Thymus (tissue), 11 donors: ENCODE data around the gene PDZRN4. TPM values are rescaled to one million over a fixed set of nuclear protein-coding genes. Genes with fewer than 3 reads are reported as not detected.
"Not testable (repeated sequence)": the region's sequence is repeated elsewhere in the genome, so short reads cannot be mapped to it uniquely, and the experiment has no call there.

Source experiments
- DNase-seq, 9 donors: peaks; one replicate each; pipeline ENCODE4 v3.0.0-alpha.2; 2013; ENCODE audit warnings: low spot score in 9 of 9, low read depth in 6 of 9, missing footprints in 1 of 9
- H3K27ac ChIP-seq, 2 donors: one replicate each; pipeline ENCODE4 v1.5.1; 2013; ENCODE audit warnings: control low read depth in 1 of 2, low read depth in 1 of 2, low read length in 1 of 2, mild to moderate bottlenecking in 1 of 2, moderate library complexity in 1 of 2
- H3K27me3 ChIP-seq, 2 donors: one replicate each; pipeline ENCODE4 v1.5.1; 2013; ENCODE audit warnings: low read length in 1 of 2; ENCODE audit not compliant: control insufficient read depth in 2 of 2, insufficient read depth in 1 of 2
- H3K36me3 ChIP-seq, 2 donors: one replicate each; pipeline ENCODE4 v1.5.1; 2013; ENCODE audit warnings: low read length in 1 of 2, mild to moderate bottlenecking in 1 of 2, moderate library complexity in 1 of 2; ENCODE audit not compliant: control insufficient read depth in 2 of 2, insufficient read depth in 2 of 2
- H3K4me1 ChIP-seq, 2 donors: one replicate each; pipeline ENCODE4 v1.5.1; 2013; ENCODE audit warnings: low read length in 2 of 2; ENCODE audit not compliant: control insufficient read depth in 2 of 2, insufficient read depth in 2 of 2
- H3K4me3 ChIP-seq, 2 donors: one replicate each; pipeline ENCODE4 v1.5.1; 2013; ENCODE audit warnings: low read length in 2 of 2, control low read depth in 1 of 2, mild to moderate bottlenecking in 1 of 2
- H3K9me3 ChIP-seq, 2 donors: one replicate each; pipeline ENCODE4 v1.5.1; 2013; ENCODE audit warnings: low read length in 1 of 2, mild to moderate bottlenecking in 1 of 2; ENCODE audit not compliant: control insufficient read depth in 2 of 2, insufficient read depth in 1 of 2
- WGBS: extraction: QIAGEN DNeasy Blood & Tissue Kit; methylation state at CpG from one replicate; pipeline ENCODE4 v1.1.7; 2013; 5-methylcytosine and 5-hydroxymethylcytosine counted together
- polyA plus RNA-seq: library from polyadenylated mRNA; stranded (reverse); fragments of 200-250 nt; gene quantifications from one replicate; pipeline ENCODE4 v1.2.3, GENCODE V29; 2013
- total RNA-seq: library from RNA; stranded (reverse); fragments of 120-200 nt; gene quantifications from one replicate; pipeline ENCODE4 v1.2.4, GENCODE V29; 2013
- donor health status: healthy.

PDZRN4 gene
- total and polyA plus RNA-seq, 2 donors, result 0.14 to 0.48 TPM

DNA sequence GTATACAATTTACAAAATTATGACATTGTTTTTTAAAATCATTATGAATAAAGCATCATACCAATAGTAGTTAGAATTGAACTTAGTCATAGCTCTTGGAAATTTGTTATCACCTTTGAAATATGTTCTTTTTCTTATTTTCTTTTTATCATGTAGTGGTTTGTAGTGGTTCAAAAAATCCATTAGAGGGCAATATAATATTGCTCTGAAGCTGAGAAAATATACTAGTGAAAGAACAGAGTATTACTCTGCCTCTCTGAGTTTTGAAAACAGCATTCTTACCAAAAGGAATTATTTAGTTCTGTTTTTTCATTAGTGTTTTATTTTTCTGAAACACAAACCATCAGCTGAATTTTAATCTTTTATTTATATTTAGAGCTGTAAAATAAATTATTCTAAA lies 76.2 kb downstream of the PDZRN4 start:
- Histone ChIP-seq H3K27me3 (no peaks in the 10 kb centered on the region), H3K4me3 (no peak overlapping the region), H3K36me3 (no peaks in the 10 kb centered on the region), H3K9me3 (no peaks in the 10 kb centered on the region), H3K27ac (no peak overlapping the region), H3K4me1 (no peaks in the 10 kb centered on the region)
- no peak for DNase-seq

DNA sequence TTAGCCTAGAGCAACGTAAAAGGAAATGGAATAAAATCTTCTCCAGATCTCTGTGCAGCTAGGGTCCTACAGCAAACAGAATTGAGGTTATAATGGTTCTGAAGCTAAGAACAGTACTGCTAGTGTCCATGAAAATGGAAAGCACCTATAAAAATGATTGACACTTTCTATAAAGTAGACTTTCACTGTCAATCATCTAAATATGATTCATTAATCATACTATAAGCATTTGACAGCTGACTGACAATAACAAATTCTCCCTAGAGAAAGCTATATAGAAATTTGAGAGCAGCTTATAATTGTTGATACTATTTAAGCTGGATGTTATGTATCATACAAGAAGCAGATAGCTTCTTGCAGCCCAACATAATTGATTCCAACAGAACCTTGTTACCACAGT lies 80.9 kb downstream of the PDZRN4 start:
- DNase-seq, result no peak
- Histone ChIP-seq H3K27me3 (no peaks in the 10 kb centered on the region), H3K27ac (no peak overlapping the region), H3K36me3 (no peaks in the 10 kb centered on the region), H3K4me1 (no peaks in the 10 kb centered on the region), H3K9me3 (no peaks in the 10 kb centered on the region), H3K4me3 (no peak overlapping the region)
- WGBS, result 95% methylated on average over 1 of the region's 1 CpG

DNA sequence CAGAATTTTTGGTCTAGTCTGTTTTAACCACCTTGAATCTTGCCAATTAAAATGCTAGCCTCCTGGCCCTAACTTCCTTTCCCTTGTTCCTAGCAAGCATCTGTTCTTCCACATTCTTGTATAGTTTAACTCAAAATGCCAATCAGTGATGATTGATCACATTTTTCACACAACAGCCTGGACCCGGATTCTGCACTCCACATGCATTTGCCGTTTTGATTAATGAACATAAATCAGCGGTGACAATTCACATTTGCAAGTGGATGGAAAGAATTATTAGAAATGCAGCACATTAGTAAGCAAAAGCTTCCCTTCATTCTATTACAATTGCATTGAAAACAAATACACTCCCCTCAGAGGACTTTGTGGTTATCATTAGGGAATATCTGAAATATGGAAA lies 83.4 kb downstream of the PDZRN4 start:
- no peak overlapping the region for H3K27ac ChIP-seq

DNA sequence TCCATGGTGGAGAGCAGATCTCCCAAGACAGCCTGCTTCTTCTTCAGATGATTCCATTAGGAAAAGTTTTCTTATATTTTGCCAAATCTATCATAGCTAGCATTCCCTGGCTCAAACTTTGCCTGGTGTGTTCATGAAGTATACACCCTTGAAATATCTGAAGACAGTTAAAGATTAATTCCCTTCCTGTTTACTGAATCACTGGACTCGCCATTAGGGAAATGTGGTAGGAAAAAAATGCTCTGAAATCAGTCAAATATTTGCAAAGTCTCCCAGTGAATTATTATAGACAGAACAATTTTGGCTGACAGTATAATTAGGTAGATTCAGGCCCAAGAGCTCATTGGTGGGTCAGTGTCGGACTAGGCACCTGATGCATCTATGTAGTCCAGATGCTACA lies 86.5 kb downstream of the PDZRN4 start:
- Histone ChIP-seq H3K27ac (no peak overlapping the region), H3K27me3 (no peaks in the 10 kb centered on the region), H3K9me3 (no peaks in the 10 kb centered on the region), H3K36me3 (no peaks in the 10 kb centered on the region), H3K4me1 (no peaks in the 10 kb centered on the region), H3K4me3 (no peak overlapping the region)
- no peak for DNase-seq
- 95% methylated on average over 2 of the region's 2 CpGs for WGBS

More for the DNA sequence above, 83.4 kb downstream of the PDZRN4 start:
- Histone ChIP-seq H3K36me3 (no peaks in the 10 kb centered on the region), H3K4me3 (no peak overlapping the region), H3K4me1 (no peaks in the 10 kb centered on the region), H3K9me3 (no peaks in the 10 kb centered on the region), H3K27me3 (no peaks in the 10 kb centered on the region)
- no peak for DNase-seq
- 94% methylated on average over 3 of the region's 3 CpGs for WGBS

DNA sequence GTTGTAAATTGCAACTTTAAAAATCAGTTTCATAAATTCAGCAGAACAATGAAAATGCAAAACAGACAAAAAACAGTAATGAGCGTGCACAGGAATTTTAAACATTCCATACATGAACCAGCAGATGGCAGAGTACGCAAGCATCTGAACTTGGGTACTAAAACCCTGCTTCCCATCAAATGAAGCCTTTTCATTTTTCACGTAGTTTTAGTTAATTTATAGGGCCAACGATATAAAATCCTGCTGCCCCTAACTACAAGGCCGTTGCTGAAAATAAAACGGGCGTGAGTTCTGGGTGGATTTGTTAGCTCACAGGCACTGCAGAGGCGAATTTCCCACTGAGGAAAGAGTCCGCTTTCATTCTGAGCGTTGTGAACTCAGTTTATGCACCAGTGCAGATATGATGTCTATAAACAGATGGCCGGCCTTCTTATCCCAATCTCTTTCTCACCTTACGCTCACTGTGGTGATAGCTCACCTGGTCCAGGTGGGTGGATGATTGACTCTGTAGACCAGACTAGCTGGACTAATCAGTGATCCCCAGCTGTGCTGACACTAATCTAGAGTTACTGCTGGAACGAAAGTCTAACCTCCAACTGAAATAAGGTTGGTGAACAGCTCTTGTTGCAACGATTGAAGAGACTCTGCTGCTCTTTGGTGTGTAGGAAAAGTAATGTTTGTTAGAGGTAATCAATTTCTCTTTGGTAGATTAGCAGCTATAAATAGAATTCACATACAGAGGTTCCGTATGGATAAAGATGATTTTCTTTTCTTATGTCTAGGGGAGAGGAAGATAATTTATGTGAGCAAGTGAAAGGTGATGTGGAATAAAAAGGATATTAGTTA lies 89.2 kb downstream of the PDZRN4 start:
- no peaks in the 10 kb centered on the region for H3K9me3 ChIP-seq
- DNase-seq, result peak in 7 of 9 donors; percentile 3 to 38 (median 8)
- no peaks in the 10 kb centered on the region for H3K27me3 ChIP-seq
- no peaks in the 10 kb centered on the region for H3K4me1 ChIP-seq
- H3K27ac ChIP-seq, result no peak overlapping the region
- WGBS, result 52% methylated on average over 15 of the region's 15 CpGs
- no peak overlapping the region for H3K4me3 ChIP-seq
- no peaks in the 10 kb centered on the region for H3K36me3 ChIP-seq

DNA sequence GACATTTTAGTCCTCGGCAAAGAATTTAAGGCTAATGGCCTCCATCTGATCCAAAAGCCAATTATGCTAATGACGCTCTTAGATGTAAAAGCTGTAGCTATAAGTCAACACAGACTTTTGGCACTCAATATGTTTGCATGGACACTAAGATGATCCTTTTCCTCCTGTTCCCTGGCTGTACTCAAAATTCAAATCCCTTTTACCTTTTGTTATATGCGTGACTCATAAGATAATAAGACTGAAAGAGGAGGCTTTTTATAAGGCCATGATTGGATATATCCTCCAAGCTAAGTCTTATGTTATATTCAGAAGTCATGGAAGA lies 89.8 kb downstream of the PDZRN4 start:
- H3K4me3 ChIP-seq, result no peak overlapping the region
- H3K36me3 ChIP-seq, result no peaks in the 10 kb centered on the region
- H3K4me1 ChIP-seq, result no peaks in the 10 kb centered on the region
- no peaks in the 10 kb centered on the region for H3K27me3 ChIP-seq
- DNase-seq, result no peak
- no peaks in the 10 kb centered on the region for H3K9me3 ChIP-seq
- no peak overlapping the region for H3K27ac ChIP-seq
- WGBS, result 97% methylated on average over 3 of the region's 3 CpGs

DNA sequence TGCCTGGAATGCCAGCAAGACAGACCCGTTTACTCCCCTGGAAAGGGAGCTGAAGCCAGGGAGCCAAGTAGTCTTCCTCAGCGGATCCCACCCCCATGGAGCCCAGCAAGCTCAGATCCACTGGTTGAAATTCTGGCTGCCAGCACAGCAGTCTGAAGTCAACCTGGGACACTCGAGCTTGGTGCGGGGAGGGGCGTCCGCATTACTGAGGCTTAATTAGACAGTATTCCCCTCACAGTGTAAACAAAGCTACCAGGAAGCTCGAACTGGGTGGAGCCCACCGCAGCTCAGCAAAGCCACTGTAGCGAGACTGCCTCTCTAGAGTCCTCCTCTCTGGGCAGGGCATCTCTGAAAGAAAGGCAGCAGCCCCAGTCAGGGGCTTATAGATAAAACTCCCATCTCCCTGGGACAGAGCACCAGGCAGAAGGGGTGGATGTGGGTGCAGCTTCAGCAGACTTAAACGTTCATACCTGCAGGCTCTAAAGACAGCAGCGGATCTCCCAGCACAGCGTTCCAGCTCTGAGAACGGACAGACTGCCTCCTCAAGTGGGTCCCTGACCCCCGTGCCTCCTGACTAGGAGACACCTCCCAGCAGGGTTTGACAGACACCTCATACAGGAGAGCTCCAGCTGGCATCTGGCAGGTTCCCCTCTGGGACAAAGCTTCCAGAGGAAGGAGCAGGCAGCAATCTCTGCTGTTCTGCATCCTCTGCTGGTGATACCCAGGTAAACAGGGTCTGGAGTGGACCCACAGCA lies 92.4 kb downstream of the PDZRN4 start:
- not testable (repeated sequence) for H3K27me3 ChIP-seq, H3K36me3 ChIP-seq, DNase-seq, H3K9me3 ChIP-seq, H3K4me1 ChIP-seq, H3K4me3 ChIP-seq, H3K27ac ChIP-seq
- WGBS, result 95% methylated on average over 14 of the region's 14 CpGs

DNA sequence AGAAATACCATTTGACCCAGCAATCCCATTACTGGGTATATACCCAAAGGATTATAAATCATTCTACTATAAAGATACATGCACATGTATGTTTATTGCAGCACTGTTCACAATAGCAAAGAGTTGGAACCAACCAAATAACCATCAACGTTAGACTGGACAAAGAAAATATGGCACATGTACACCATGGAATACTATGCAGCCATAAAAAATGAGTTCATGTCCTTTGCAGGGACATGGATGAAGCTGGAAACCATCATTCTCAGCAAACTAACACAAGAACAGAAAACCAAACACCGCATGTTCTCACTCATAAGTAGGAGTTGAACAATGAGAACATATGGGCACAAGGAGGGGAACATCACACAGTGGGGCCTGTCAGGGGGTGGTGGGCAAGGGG lies 97.3 kb downstream of the PDZRN4 start:
- H3K4me3 ChIP-seq, H3K36me3 ChIP-seq, H3K4me1 ChIP-seq, DNase-seq, H3K27me3 ChIP-seq, H3K27ac ChIP-seq, H3K9me3 ChIP-seq: not testable (repeated sequence)
- WGBS, result 72% methylated on average over 2 of the region's 2 CpGs

DNA sequence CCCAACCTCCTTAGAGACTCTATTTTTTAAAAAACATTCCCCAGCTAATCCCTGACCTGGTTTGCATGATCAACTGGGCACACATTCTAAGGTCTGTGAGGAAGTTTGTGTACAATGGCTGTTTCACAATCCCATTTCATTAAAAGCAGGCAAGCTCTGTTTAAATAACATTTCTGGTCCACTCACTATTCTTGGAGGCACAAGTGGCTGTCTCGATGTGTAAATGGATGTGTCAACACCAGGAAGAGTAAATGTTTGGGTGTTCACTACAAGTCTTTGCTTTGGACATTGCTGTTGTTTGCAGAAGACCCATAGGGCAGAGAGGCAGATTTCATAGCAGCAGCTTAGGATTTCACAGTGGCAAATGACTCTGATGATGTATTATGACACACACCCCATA lies 98.3 kb downstream of the PDZRN4 start:
- Histone ChIP-seq H3K36me3 (no peaks in the 10 kb centered on the region), H3K9me3 (no peaks in the 10 kb centered on the region), H3K4me3 (no peak overlapping the region), H3K27me3 (no peaks in the 10 kb centered on the region), H3K27ac (no peak overlapping the region), H3K4me1 (no peaks in the 10 kb centered on the region)
- no peak for DNase-seq
- 88% methylated on average over 1 of the region's 1 CpG for WGBS
